Vagina (tissue), 2 donors: ENCODE measurements around the gene GSTM1. TPM values are rescaled to one million over a fixed set of nuclear protein-coding genes. Genes with fewer than 3 reads are reported as not detected.

ENCODE experiments used
- DNase-seq, 2 donors: peaks; one replicate each; pipeline ENCODE4 v3.0.0-alpha.2; 2017; ENCODE audit errors: extremely low spot score in 2 of 2
- H3K27ac ChIP-seq: fragments of 200-600 bp; sonication (generic); one replicate; pipeline ENCODE4 v1.5.1; 2019
- H3K27me3 ChIP-seq: fragments of 200-600 bp; sonication (generic); one replicate; pipeline ENCODE4 v1.5.1; 2019
- H3K36me3 ChIP-seq, 2 donors: fragments of 200-600 bp; sonication (generic); one replicate each; pipeline ENCODE4 v1.5.1; 2017 to 2019
- H3K4me1 ChIP-seq: fragments of 200-600 bp; sonication (generic); one replicate; pipeline ENCODE4 v1.5.1; 2019
- H3K4me3 ChIP-seq, 2 donors: fragments of 200-600 bp; sonication (generic); 1 replicate in 1 of 2; 2 replicates in 1 of 2; pipeline ENCODE4 v1.5.1; 2016 to 2019
- H3K9me3 ChIP-seq: fragments of 200-600 bp; sonication (generic); one replicate; pipeline ENCODE4 v1.5.1; 2019
- CTCF ChIP-seq, 3 experiments: fragments of 450-650 bp in 2 of 3; fragments of 200-600 bp in 1 of 3; sonication (generic) in 1 of 3; IDR thresholded peaks; one replicate each; pipeline ENCODE4 v1.5.1; 2017 to 2019; ENCODE audit warnings: antibody characterized with exemption in 3 of 3, mild to moderate bottlenecking in 2 of 3, moderate library complexity in 2 of 3
- POLR2A ChIP-seq, 2 donors: fragments of 450-650 bp; IDR thresholded peaks; one replicate each; pipeline ENCODE4 v1.6.1; 2017; ENCODE audit warnings: antibody characterized with exemption in 2 of 2, mild to moderate bottlenecking in 2 of 2, moderate library complexity in 2 of 2
- POLR2AphosphoS5 ChIP-seq, 2 donors: sonication (generic); formaldehyde crosslinking; IDR thresholded peaks; one replicate each; pipeline ENCODE4 v1.9.0; 2017; ENCODE audit warnings: antibody characterized with exemption in 2 of 2, mild to moderate bottlenecking in 2 of 2, low read depth in 1 of 2; ENCODE audit not compliant: insufficient read depth in 1 of 2
- intact Hi-C: fragments of 100-400 bp; cut with DNase I; formaldehyde crosslinking; loops from one replicate; pipeline ENCODE4 v1.15.1; 2023
- total RNA-seq: library from RNA; depleted of rRNA; stranded (reverse); fragments of >200 nt; gene quantifications from one replicate; pipeline ENCODE4 v1.2.3, GENCODE V29; 2016

GSTM1 gene
- total RNA-seq, 1 donor from 2014 or later = 156 TPM

- no peak overlapping the region for H3K4me3 ChIP-seq
- no peak for DNase-seq
- TF ChIP-seq CTCF (IDR thresholded peaks at IDR 0.05) = no peak
- H3K36me3 ChIP-seq = no peaks in the 10 kb centered on the region
- H3K4me1 ChIP-seq = peaks cover 20% of the 10 kb centered on the region
- H3K27ac ChIP-seq = peak overlapping the region; percentile 68
- intact Hi-C loops = no loop called here
- H3K9me3 ChIP-seq = no peaks in the 10 kb centered on the region
- H3K27me3 ChIP-seq = no peaks in the 10 kb centered on the region
These were observed 29.0 kb downstream of the GSTM1 start for GRCh38 chr1:109716570-109717090.

- no peak overlapping the region for H3K4me3 ChIP-seq
- H3K4me1 ChIP-seq = peaks cover 20% of the 10 kb centered on the region
- intact Hi-C loops = no loop called here
- H3K27me3 ChIP-seq = no peaks in the 10 kb centered on the region
- TF ChIP-seq POLR2AphosphoS5 (IDR thresholded peaks at IDR 0.05; ENCODE audit: insufficient read depth in 1 of 2, low read depth in 1 of 2) (no peak), POLR2A (IDR thresholded peaks at IDR 0.05) (no peak), CTCF (IDR thresholded peaks at IDR 0.05) (no peak)
- no peak for DNase-seq
- no peaks in the 10 kb centered on the region for H3K36me3 ChIP-seq
- H3K9me3 ChIP-seq = no peaks in the 10 kb centered on the region
- H3K27ac ChIP-seq = peak overlapping the region; percentile 68
These were observed 30.1 kb downstream of the GSTM1 start for GRCh38 chr1:109717729-109718128.

- intact Hi-C loops = no loop called here
- H3K36me3 ChIP-seq = no peaks in the 10 kb centered on the region
These were observed 30.9 kb downstream of the GSTM1 start for GRCh38 chr1:109718495-109718894.

GRCh38 chr1:109719337-109719837, 31.8 kb downstream of the GSTM1 start:
- Histone ChIP-seq H3K4me1 (peaks cover 20% of the 10 kb centered on the region), H3K36me3 (no peaks in the 10 kb centered on the region), H3K27ac (no peak overlapping the region)

More at GRCh38 chr1:109718495-109718894, 30.9 kb downstream of the GSTM1 start:
- H3K4me1 ChIP-seq = peaks cover 20% of the 10 kb centered on the region
- H3K4me3 ChIP-seq = no peak overlapping the region
- no peaks in the 10 kb centered on the region for H3K9me3 ChIP-seq
- no peak for DNase-seq
- H3K27me3 ChIP-seq = no peaks in the 10 kb centered on the region
- TF ChIP-seq POLR2AphosphoS5 (IDR thresholded peaks at IDR 0.05; ENCODE audit: insufficient read depth in 1 of 2, low read depth in 1 of 2) (no peak), POLR2A (IDR thresholded peaks at IDR 0.05) (no peak), CTCF (IDR thresholded peaks at IDR 0.05) (no peak)
- no peak overlapping the region for H3K27ac ChIP-seq

More at GRCh38 chr1:109719337-109719837, 31.8 kb downstream of the GSTM1 start:
- Histone ChIP-seq H3K9me3 (no peaks in the 10 kb centered on the region), H3K27me3 (no peaks in the 10 kb centered on the region), H3K4me3 (no peak overlapping the region)
- no peak for DNase-seq
- intact Hi-C loops = no loop called here
- TF ChIP-seq POLR2A (IDR thresholded peaks at IDR 0.05) (no peak), POLR2AphosphoS5 (IDR thresholded peaks at IDR 0.05; ENCODE audit: insufficient read depth in 1 of 2, low read depth in 1 of 2) (no peak), CTCF (IDR thresholded peaks at IDR 0.05) (no peak)
